ENCODE results near the gene GRIPAP1. TPM values are rescaled to one million over a fixed set of nuclear protein-coding genes. Genes with fewer than 3 reads are reported as not detected.
A peak's percentile ranks its signal among the peaks of the same experiment; 100 is the strongest.

GRIPAP1 gene
- total RNA-seq, 1 donor from 2014 or later, result 54.2 TPM

GRCh38 chrX:48972220-48973164 lies 29.6 kb downstream of the GRIPAP1 start:
- intact Hi-C loops (cut with DNase I), result no loop called here
- peak; percentile 64 to 68 for ATAC-seq

GRCh38 chrX:48971249-48972219 lies 30.5 kb downstream of the GRIPAP1 start, which contains the start of gene KCND1:
KCND1 (minus strand) TSS chrX:48971844; CDS start chrX:48970271, 1,573 bp downstream.
- no peak for DNase-seq
- ATAC-seq, result peak; percentile 37 to 64
- intact Hi-C loops (cut with DNase I), result no loop called here
- no peaks in the 10 kb centered on the region for H3K27me3 ChIP-seq (ENCODE audit: low read depth)
- H3K36me3 ChIP-seq, result peaks cover 25% of the 10 kb centered on the region
- no peaks in the 10 kb centered on the region for H3K9me3 ChIP-seq
- H3K27ac ChIP-seq, result peak within 1 kb of the TSS; percentile 36
- H3K4me3 ChIP-seq, result peak within 1 kb of the TSS; percentile 38
- peaks cover 11% of the 10 kb centered on the region for H3K4me1 ChIP-seq
- TF ChIP-seq CTCF (IDR thresholded peaks at IDR 0.05), result no peak

More at GRCh38 chrX:48972220-48973164, 29.6 kb downstream of the GRIPAP1 start:
- Histone ChIP-seq H3K9me3 (no peaks in the 10 kb centered on the region), H3K27me3 (ENCODE audit: low read depth) (no peaks in the 10 kb centered on the region), H3K36me3 (peaks cover 35% of the 10 kb centered on the region), H3K27ac (peak overlapping the region; percentile 36), H3K4me3 (peak overlapping the region; percentile 38), H3K4me1 (peaks cover 11% of the 10 kb centered on the region)
- TF ChIP-seq CTCF (IDR thresholded peaks at IDR 0.05), result peak; percentile 41
- DNase-seq, result no peak

GRCh38 chrX:48969471-48969870 lies 32.6 kb downstream of the GRIPAP1 start:
- TF ChIP-seq CTCF (IDR thresholded peaks at IDR 0.05), result no peak
- intact Hi-C loops (cut with DNase I), result no loop called here
- no peak for ATAC-seq
- Histone ChIP-seq H3K27me3 (ENCODE audit: low read depth) (no peaks in the 10 kb centered on the region), H3K4me1 (peaks cover 11% of the 10 kb centered on the region), H3K9me3 (no peaks in the 10 kb centered on the region), H3K36me3 (peaks cover 6% of the 10 kb centered on the region), H3K4me3 (no peak overlapping the region), H3K27ac (no peak overlapping the region)
- DNase-seq, result no peak

- no peak for TF ChIP-seq CTCF (IDR thresholded peaks at IDR 0.05)
- Histone ChIP-seq H3K36me3 (no peaks in the 10 kb centered on the region), H3K4me1 (peaks cover 11% of the 10 kb centered on the region), H3K27me3 (ENCODE audit: low read depth) (no peaks in the 10 kb centered on the region), H3K9me3 (no peaks in the 10 kb centered on the region), H3K27ac (no peak overlapping the region), H3K4me3 (no peak overlapping the region)
- no peak for DNase-seq
- intact Hi-C loops (cut with DNase I), result no loop called here
- ATAC-seq, result no peak
Measured at GRCh38 chrX:48968377-48968776, 33.7 kb downstream of the GRIPAP1 start.

Data from lower lobe of right lung (tissue), 2 donors.